Measurements from ENCODE around the gene INPP5A. TPM values are rescaled to one million over a fixed set of nuclear protein-coding genes. Genes with fewer than 3 reads are reported as not detected.
"Not testable (repeated sequence)": the region's sequence is repeated elsewhere in the genome, so short reads cannot be mapped to it uniquely, and the experiment has no call there.

The INPP5A gene
- total RNA-seq, 1 donor from 2014 or later, result 14.2 TPM

DNA sequence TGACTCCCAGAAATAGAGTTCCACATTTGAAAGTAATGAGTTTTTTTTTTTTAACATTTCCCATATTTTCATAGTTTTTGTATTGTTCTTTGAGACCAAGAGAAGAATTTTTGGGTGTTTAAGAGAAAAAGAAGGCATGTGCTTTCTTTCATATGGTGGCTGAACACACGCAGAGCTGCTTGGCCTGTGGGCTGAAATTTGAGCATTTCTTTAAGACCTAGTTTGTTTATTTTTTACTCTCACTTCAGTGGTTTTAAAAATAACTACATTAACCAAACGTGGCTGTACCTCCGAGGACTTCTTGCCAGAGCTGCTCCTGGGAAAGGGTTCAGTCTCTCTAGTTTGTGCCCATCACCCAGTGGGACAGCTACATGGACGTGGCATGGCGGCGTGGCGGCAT lies 58.3 kb downstream of the INPP5A start:
- Mint-ChIP-seq H3K9me3 (peaks cover 22% of the 10 kb centered on the region), H3K36me3 (peaks cover 16% of the 10 kb centered on the region), H3K4me1 (peaks cover 15% of the 10 kb centered on the region), H3K27ac (no peak overlapping the region), H3K27me3 (ENCODE audit: insufficient read depth, low read depth) (peaks cover 7% of the 10 kb centered on the region), H3K4me3 (no peak overlapping the region)
- no peak for DNase-seq (ENCODE audit: low spot score)
- H4K20me1 ChIP-seq (ENCODE audit: low read depth), result peaks cover 7% of the 10 kb centered on the region
- no peaks in the 10 kb centered on the region for H3K9me3 ChIP-seq (ENCODE audit: low read depth)
- H3K27me3 ChIP-seq, result no peaks in the 10 kb centered on the region
- H3K4me1 ChIP-seq, result peaks cover 13% of the 10 kb centered on the region
- H3K27ac ChIP-seq, result no peak overlapping the region
- TF ChIP-seq, protein P1, sequence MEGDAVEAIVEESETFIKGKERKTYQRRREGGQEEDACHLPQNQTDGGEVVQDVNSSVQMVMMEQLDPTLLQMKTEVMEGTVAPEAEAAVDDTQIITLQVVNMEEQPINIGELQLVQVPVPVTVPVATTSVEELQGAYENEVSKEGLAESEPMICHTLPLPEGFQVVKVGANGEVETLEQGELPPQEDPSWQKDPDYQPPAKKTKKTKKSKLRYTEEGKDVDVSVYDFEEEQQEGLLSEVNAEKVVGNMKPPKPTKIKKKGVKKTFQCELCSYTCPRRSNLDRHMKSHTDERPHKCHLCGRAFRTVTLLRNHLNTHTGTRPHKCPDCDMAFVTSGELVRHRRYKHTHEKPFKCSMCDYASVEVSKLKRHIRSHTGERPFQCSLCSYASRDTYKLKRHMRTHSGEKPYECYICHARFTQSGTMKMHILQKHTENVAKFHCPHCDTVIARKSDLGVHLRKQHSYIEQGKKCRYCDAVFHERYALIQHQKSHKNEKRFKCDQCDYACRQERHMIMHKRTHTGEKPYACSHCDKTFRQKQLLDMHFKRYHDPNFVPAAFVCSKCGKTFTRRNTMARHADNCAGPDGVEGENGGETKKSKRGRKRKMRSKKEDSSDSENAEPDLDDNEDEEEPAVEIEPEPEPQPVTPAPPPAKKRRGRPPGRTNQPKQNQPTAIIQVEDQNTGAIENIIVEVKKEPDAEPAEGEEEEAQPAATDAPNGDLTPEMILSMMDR (IDR thresholded peaks at IDR 0.05), result no peak
- TF ChIP-seq EZH2phosphoT487 (IDR thresholded peaks at IDR 0.05) (no peak), EZH2 (IDR thresholded peaks at IDR 0.05) (no peak)
- H3K79me2 ChIP-seq (ENCODE audit: low read depth), result peaks cover 5% of the 10 kb centered on the region
- no peak overlapping the region for H3K9ac ChIP-seq
- no peak overlapping the region for H2AFZ ChIP-seq (replicated peaks)
- no peaks in the 10 kb centered on the region for H3F3A ChIP-seq (ENCODE audit: low read depth)
- no peak overlapping the region for H3K4me2 ChIP-seq
- H3K4me3 ChIP-seq, result no peak overlapping the region
- no peaks in the 10 kb centered on the region for H3K36me3 ChIP-seq

DNA sequence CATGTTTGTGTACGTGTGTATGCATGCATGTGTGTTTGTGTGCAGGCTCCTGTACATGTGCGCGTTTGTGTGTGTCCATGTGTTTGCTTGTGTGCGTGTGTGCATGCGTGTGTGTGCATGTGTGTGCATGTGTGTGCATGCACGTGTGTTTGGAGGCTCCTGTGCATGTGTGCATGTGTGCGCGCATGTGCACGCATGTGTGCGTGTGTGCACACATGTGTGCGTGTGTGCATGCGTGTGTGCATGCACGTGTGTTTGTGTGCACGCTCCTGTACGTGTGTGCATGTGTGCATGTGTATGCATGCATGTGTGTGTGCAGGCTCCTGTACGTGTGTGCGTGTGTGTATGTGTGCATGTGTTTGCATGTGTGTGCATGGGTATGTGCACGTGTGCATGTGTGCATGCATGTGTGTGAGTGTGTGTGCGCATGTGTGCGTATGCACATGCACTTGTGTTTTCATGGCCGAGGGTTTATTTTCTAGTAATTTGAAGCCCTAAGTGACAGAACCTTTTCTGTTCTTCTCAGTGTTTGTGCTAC lies 59.2 kb downstream of the INPP5A start:
- Histone ChIP-seq H3K4me3 (no peak overlapping the region), H3K79me2 (ENCODE audit: low read depth) (peaks cover 6% of the 10 kb centered on the region), H3K4me2 (no peak overlapping the region), H3K9me3 (ENCODE audit: low read depth) (no peaks in the 10 kb centered on the region), H3K9ac (no peak overlapping the region), H3K27me3 (no peaks in the 10 kb centered on the region), H3F3A (ENCODE audit: low read depth) (no peaks in the 10 kb centered on the region), H3K27ac (no peak overlapping the region), H2AFZ (replicated peaks) (no peak overlapping the region), H3K4me1 (peaks cover 7% of the 10 kb centered on the region), H3K36me3 (no peaks in the 10 kb centered on the region), H4K20me1 (ENCODE audit: low read depth) (peaks cover 3% of the 10 kb centered on the region)
- TF ChIP-seq EZH2phosphoT487 (IDR thresholded peaks at IDR 0.05) (no peak), EZH2 (IDR thresholded peaks at IDR 0.05) (no peak)
- TF ChIP-seq, protein P1 (IDR thresholded peaks at IDR 0.05), result no peak
- Mint-ChIP-seq H3K27ac (no peak overlapping the region), H3K27me3 (ENCODE audit: insufficient read depth, low read depth) (peaks cover 7% of the 10 kb centered on the region), H3K4me1 (peaks cover 13% of the 10 kb centered on the region), H3K36me3 (peaks cover 14% of the 10 kb centered on the region), H3K4me3 (no peak overlapping the region), H3K9me3 (peaks cover 25% of the 10 kb centered on the region)
- no peak for DNase-seq (ENCODE audit: low spot score)

DNA sequence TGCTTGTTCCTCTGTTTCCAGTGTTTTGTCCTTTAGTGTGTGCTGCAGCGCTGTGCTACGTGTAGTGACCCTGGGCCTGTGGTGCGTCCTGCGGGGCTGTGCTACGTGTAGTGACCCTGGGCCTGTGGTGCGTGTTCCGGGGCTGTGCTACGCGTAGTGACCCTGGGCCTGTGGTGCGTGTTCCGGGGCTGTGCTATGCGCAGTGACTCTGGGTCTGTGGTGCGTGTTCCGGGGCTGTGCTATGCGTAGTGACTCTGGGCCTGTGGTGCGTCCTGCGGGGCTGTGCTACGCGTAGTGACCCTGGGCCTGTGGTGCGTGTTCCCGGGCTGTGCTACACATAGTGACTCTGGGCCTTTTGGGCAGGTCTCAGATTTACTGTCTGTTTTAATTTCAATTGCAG lies 60.1 kb downstream of the INPP5A start:
- no peaks in the 10 kb centered on the region for H4K20me1 ChIP-seq (ENCODE audit: low read depth)
- peaks cover 15% of the 10 kb centered on the region for H3K4me1 Mint-ChIP-seq

DNA sequence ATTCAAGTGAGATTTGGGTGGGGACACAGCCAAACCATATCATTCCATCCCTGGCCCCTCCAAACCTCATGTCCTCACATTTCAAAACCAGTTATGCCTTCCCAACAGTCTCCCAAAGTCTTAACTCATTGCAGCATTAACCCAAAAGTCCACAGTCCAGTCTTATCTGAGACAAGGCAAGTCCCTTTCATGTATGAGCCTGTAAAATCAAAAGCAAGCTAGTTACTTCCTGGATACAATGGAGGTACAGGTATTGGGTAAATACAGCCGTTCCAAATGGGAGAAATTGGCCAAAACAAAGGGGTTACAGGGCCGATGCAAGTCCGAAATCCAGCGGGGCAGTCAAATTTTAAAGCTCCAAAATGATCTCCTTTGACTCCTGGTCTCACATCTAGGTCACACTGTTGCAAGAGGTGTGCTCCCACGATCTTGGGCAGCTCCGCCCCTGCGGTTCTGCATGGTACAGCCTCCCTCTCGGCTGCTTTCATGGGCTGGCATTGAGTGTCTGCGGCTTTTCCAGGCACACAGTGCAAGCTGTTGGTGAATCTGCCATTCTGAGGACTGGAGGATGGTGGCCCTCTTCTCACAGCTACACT lies 61.5 kb downstream of the INPP5A start:
- not testable (repeated sequence) for DNase-seq (ENCODE audit: low spot score); H3K36me3 ChIP-seq; H3K79me2 ChIP-seq (ENCODE audit: low read depth); H3K9me3 ChIP-seq (ENCODE audit: low read depth); H3K4me3 Mint-ChIP-seq; H3F3A ChIP-seq (ENCODE audit: low read depth); H3K27ac ChIP-seq; H3K4me3 ChIP-seq; H2AFZ ChIP-seq (replicated peaks); H3K9ac ChIP-seq; H3K4me1 ChIP-seq; H4K20me1 ChIP-seq (ENCODE audit: low read depth); H3K27ac Mint-ChIP-seq; H3K27me3 ChIP-seq; H3K4me2 ChIP-seq
- peaks cover 14% of the 10 kb centered on the region for H3K36me3 Mint-ChIP-seq
- peaks cover 31% of the 10 kb centered on the region for H3K9me3 Mint-ChIP-seq
- H3K4me1 Mint-ChIP-seq, result peaks cover 20% of the 10 kb centered on the region
- H3K27me3 Mint-ChIP-seq (ENCODE audit: insufficient read depth, low read depth), result peaks cover 10% of the 10 kb centered on the region

More for the DNA sequence above, 60.1 kb downstream of the INPP5A start:
- Histone ChIP-seq H3K4me2 (no peak overlapping the region), H3K79me2 (ENCODE audit: low read depth) (peaks cover 6% of the 10 kb centered on the region), H3K27ac (no peak overlapping the region), H2AFZ (replicated peaks) (no peak overlapping the region), H3K36me3 (no peaks in the 10 kb centered on the region), H3K27me3 (no peaks in the 10 kb centered on the region), H3K9ac (no peak overlapping the region), H3F3A (ENCODE audit: low read depth) (peaks cover 5% of the 10 kb centered on the region), H3K9me3 (ENCODE audit: low read depth) (no peaks in the 10 kb centered on the region), H3K4me3 (no peak overlapping the region), H3K4me1 (peaks cover 7% of the 10 kb centered on the region)
- no peak for DNase-seq (ENCODE audit: low spot score)
- Mint-ChIP-seq H3K36me3 (peaks cover 14% of the 10 kb centered on the region), H3K9me3 (peaks cover 25% of the 10 kb centered on the region), H3K4me3 (no peak overlapping the region), H3K27me3 (ENCODE audit: insufficient read depth, low read depth) (peaks cover 7% of the 10 kb centered on the region), H3K27ac (no peak overlapping the region)
- TF ChIP-seq, protein P1 (IDR thresholded peaks at IDR 0.05), result no peak
- TF ChIP-seq EZH2 (IDR thresholded peaks at IDR 0.05), result no peak
- TF ChIP-seq EZH2phosphoT487 (IDR thresholded peaks at IDR 0.05), result no peak
